KBM-7 (cell line): Measurements from ENCODE around the gene CENPC.
"Not testable (repeated sequence)": the region's sequence is repeated elsewhere in the genome, so short reads cannot be mapped to it uniquely, and the experiment has no call there.

Experiments used
- DNase-seq: peaks from one replicate; pipeline ENCODE4 v3.0.0-alpha.2; 2015
- in situ Hi-C: fragments of 300-500 bp; cut with MboI; formaldehyde crosslinking; loops from 2 replicates; pipeline ENCODE4 v1.14.3; 2020; ENCODE audit warnings: low sequenced_read_pairs, low pct_unique_long_range_greater_than_20kb, mixed read lengths

The CENPC gene

DNA sequence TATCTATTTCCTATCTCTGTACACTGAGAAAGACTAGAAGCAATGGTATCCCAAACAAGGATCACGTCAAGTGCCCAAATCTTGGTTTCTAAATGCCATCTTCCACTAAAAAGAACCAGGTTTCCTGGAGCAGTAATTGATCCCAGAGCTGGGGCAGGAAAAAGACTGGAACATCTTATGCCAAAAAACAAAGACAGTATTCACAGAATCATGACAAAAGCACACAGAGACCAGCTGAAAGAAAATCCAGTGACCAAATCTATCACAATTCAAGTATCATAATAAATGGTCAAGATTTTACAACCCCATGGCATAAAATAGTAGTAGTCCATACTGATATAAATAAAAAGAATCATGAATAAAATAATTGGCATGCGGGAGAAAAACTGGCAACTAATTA lies 44.9 kb downstream of the CENPC start:
- no peak for DNase-seq
- in situ Hi-C loops, result no loop called here

DNA sequence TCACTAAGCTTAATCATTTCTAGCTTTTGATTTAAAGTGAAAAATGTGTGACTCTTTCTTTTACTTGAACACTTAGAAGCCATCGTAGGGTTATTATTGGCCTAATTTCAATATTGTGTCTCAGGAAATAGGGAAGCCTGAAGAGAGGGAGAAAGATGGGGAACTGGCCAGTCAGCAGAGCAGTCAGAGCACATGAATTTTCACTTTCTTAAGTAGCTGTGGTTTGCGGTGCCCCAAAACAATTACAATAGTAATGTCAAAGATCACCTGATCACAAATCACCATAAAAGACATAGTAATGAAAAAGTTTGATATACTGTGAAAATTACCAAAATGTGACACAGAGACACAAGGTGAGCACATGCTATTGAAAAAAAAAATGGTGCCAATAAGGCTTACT lies 45.5 kb downstream of the CENPC start:
- no peak for DNase-seq

DNA sequence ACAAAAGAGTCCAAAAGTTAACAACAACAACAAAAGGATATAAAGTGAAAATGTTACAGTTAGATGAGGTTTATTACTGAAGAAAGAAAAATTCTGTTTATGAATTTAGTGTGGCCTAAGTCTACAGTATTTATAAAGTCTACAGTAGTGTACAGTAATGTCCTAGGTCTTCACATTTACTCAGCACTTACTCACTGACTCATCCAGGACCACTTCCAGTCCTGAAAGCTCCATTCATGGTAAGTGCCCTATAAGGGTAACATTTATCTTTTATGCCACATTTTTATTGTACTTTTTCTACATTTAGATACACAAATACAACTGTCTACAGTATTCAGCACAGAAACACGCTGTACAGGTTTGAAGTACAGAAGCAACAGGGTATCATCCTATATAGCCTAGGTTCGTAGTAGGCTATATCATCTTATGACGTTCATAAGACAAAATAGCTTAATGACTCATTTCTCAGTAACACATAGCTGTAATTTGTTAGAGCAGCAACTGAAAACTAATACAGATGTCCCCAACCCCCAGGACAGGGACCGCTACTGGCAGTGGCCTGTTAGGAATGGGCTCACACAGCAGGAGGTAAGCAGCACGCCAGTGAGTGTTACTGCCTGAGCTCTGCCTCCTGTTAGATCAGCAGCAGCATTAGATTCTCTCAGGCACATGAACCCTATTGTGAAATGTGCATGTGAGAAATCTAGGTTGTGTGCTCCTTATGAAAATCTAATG lies 61.3 kb downstream of the CENPC start:
- in situ Hi-C loops, result no loop called here
- DNase-seq, result no peak

More for the DNA sequence above, 45.5 kb downstream of the CENPC start:
- in situ Hi-C loops, result no loop called here

DNA sequence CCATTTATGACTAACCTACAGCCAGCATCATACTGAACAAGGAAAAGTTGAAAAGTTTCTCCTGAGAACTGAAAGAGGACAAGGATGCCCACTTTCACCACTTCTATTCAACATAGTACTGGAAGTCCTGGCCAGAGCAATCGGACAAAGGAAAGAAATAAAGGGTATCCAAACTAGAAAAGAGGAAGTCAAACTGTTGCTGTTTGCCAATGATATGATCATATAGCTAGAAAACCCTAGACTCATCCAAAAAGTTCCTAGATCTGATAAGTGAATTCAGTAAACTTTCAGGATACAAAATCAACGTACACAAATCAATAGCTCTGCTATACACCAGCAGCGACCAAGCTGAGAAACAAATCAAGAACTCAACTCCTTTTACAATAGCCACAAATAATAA lies 64.5 kb downstream of the CENPC start:
- peak; percentile 10 for DNase-seq
- in situ Hi-C loops, result no loop called here

DNA sequence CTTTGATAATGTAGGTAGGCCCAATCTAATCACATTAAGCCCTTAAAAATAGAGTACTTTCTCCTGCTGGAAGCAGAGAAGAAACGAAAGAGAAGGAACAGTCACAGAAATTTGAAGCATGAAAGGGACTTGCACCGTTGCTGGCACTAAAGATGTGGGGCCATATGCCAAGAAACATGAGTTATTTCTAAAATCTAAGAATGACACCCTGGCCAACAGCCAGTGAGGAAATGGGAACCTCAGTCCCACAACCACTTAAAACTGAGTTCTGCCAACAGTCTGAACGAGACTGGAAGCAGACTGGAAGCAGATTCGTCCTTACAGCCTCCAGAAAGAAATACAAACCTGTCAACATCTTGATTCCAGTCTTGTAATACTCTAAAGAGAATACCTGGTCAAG lies 70.1 kb downstream of the CENPC start:
- in situ Hi-C loops, result no loop called here
- DNase-seq, result peak; percentile 14

DNA sequence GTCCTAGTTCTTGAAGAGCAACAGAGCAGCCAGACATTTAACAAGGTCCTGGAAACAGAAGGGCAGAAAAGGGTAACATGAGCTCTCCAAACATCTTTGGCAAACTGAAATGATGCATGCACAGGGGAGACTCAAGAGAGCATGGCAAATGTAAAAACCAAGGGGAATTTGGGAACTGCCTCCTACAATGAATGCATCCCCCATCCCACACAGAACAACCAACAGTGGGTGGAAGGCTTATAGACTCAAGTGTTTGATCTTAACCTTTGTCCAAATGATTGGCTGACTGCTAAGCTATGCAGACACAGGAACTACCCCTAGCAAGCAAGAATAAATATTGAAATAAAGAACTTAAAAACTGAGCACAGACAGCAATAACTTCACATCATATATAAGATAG lies 74.4 kb downstream of the CENPC start:
- no peak for DNase-seq
- in situ Hi-C loops, result no loop called here

DNA sequence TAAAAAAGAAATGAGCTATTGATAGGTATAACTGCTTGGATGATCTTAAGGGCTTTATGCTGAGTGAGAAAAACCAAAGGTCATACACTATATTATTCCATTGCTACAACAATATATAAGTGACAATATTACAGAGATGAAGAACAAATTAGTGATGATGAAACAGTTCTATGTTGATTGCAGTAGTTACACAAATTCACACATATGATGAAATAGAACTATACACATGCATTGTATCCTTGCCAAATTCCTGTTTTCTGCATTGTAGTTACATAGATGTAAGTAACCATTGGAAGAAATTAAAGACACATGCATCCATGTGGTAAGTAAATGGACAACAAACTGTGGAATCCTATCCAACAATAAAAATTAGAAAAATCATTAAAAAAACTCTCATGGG lies 76.5 kb downstream of the CENPC start:
- no peak for DNase-seq
- in situ Hi-C loops, result no loop called here

DNA sequence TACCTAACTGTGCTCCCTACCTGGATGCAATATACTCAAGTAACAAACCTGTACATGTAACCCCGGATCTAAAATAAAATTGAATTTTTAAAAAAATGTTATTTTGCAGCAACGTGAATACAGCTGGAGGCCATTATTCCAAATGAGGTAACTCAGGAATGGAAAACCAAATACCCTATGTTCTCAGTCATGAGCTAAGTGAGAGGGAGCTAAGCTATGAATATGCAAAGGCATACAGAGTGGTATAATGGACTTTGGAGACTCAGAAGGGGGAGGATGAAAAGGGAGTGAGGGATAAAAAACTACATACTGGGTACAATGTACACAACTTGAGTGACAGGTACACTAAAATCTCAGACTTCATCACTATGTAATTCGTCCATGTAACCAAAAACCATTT lies 78.6 kb downstream of the CENPC start:
- in situ Hi-C loops, result no loop called here
- no peak for DNase-seq

DNA sequence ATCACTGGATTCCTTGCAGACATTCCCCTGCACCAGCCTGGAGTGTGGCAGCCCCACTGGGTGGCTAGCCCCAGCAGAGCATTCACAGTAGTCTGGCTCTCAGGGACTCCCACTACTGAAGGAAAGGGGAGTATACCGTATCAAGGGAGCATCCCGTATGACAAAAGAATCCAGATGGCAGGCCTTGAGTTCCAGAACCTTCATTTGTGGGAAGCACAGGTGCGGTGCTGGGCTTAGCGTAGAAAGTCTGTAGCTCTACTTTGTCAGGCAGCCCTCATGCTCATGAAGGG lies 79.6 kb downstream of the CENPC start:
- DNase-seq, result no peak
- in situ Hi-C loops, result no loop called here

DNA sequence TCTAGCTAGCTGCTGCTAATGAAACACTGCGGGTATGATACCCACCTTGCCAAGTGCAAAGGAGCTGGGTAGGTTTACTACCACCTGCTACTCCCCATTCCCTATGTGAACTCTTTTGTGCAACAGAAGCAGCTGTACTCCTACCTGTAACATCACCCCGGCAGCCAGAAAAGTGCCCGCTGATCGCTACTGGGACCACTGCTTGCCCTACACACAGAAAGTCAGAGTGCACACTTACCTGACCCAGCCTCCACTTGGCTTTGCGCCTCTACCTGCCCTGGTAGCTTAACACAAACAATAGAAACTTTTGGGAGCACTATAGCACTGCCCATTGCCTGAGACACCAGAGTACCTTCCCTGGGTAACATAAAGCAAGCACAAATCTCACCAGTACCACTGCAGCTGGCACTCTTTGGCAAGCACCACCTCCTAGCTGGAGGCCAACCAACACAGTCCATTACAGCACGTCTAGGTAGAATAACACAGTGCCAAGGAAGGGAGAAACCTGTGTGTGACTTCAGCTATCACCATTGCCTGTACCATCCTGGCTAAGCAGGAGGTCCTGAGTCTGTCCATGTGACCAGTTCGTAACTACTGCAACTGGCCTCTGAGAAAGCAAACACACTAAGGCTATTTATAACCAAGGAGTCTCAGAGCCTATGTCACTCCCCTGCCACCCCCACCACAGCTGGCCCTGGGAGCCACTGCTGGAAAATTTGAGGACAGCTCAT lies 80.1 kb downstream of the CENPC start:
- DNase-seq, result no peak
- in situ Hi-C loops, result no loop called here

DNA sequence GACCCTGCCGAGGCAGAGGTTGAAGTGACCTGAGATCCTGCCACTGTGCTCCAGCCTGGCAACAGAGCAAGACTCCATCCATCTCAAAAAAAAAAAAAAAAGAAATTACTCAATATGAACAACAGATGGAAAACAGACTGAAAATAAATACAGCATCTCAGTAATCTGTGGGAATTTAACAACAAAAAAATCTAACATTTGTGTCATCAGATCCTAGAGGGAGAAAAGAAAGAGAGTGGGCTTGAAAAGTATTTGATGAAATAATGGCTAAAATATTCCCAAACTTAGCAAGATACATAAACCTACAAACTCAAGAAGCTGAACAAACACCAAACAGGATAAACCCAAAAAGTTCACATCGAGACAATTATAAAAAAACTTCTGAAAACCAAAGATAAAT lies 84.7 kb downstream of the CENPC start:
- in situ Hi-C loops, result no loop called here
- no peak for DNase-seq

DNA sequence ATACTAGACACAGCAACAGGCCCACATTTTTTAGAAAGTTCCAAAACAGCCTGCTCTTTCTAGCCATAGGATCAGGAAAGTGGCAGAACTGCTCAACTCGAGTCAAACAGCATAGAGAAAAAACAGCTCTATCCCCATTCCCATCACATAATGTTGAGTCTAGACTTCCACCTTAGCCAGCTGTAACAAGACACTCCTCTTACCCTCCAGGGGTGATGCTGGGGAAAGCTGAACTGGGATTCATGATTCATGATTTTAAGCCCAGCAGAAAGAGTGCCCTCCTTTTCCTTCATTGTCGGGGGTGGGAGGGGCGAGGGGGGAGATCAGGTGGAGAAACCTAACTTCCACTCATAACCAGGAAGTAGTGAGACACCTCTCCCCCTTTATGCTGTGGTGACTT lies 86.1 kb downstream of the CENPC start:
- no peak for DNase-seq
- in situ Hi-C loops, result no loop called here

DNA sequence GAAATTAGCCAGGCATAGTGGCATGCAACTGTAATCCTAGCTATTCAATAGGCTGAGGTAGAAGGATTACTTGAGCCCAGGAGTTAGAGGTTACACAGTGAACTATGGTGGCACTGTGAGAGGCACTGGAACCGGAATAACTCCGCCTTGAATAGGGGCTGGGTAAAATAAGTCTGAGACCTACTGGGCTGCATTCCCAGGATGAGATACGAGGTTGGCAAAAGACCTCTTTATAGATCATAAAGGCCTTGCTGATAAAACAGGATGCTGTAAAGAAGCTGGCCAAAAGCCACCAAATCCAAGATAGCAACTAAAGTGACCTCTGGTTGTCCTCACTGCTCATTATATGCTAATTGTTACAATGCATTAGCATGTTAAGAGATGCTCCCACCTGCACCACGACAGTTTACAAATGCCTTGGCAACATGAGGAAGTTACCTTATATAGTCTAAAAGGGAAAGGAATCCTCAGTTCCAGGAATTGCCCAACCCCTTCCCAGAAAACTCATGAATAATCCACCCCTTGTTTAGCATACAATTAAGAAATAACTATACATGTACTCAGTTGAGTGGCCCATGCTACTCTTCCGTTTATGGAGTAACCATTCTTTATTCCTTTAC lies 88.6 kb downstream of the CENPC start:
- in situ Hi-C loops, result no loop called here
- DNase-seq, result peak; percentile 19

DNA sequence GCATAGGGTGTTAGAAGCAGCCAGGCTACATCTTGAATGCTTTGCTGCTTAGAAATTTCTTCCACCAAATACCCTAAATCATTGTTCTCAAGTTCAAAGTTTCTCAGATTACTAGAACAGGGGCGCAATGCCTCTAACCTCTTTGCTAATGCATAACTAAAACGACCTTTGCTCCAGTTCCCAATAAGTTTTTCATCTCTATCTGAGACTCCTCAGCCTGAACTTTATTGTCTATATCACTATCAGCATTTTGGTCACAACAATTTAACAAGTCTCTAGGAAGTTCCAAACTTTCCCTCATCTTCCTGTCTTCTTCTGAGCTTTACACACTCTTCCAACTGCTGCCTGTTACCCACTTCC lies 92.5 kb downstream of the CENPC start:
- in situ Hi-C loops, DNase-seq: not testable (repeated sequence)

DNA sequence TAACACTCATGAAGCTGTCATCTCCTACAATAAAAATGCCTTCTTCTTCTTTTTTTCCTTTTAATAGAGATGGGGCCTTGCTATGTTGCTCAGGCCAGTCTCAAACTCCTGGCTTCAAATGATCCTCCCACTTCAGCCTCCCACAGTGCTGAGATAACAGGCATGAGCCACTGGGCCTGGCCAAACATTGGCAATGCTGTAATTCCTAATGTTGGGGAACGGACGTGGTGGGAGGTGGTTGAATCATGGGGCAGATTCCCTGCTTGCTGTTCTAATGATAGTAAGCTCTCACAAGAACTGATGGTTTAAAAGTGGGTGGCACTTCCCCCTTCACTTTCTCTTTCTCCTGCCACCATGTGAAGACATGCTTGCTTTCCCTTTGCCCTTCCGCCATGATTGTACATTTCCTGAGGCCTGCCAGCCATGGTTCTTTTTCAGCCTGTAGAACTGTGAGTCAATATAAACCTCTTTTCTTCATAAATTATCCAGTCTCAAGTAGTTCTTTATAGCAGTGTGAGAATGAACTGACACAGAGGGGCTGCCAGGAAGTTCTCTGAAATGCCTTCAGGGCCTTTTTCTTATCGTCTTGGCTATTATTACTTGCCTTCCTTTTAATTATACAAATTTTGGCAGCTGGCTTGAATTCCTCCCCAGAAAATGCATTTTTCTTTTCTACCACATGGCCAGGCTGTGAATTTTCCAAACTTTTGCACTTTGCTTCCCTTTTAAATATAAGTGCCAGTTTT lies 93.0 kb downstream of the CENPC start:
- in situ Hi-C loops, result no loop called here

DNA sequence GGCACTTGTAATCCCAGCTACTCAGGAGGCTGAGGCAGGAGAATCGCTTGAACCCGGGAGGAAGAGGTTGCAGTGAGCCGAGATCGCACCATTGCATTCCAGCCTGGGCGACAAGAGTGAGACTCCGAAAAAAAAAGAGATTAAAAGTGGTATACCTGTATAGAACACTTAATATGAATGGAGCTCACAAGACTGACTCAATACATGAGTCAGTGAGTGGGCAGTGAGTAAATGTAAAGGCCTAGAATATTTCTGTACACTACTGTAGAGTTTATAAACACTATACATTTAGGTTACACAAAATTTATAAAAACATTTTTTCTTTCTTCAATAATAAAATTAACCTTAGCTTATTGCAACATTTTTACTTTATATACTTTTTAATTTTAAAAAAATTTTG lies 93.8 kb downstream of the CENPC start:
- in situ Hi-C loops, result no loop called here
- no peak for DNase-seq

More for the DNA sequence above, 93.0 kb downstream of the CENPC start:
- DNase-seq, result no peak

DNA sequence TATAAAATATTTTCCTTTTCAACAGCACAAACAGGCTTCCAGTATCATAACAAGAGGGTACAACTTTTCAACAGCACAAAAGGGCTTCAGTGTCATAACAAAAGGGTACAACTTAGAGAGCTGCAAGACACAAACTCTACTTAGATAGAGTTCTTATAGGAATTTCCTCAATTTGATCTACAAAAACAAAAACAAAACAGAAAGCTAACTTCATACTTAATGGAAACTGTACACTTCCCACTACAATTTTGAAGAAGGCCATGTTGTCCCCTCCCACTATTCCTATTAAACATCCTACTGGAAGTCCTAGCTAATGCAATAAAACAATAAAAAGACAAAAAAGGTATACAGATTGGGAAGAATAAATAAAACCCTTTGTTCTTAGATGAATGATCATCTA lies 96.7 kb downstream of the CENPC start:
- no peak for DNase-seq
- in situ Hi-C loops, result no loop called here

DNA sequence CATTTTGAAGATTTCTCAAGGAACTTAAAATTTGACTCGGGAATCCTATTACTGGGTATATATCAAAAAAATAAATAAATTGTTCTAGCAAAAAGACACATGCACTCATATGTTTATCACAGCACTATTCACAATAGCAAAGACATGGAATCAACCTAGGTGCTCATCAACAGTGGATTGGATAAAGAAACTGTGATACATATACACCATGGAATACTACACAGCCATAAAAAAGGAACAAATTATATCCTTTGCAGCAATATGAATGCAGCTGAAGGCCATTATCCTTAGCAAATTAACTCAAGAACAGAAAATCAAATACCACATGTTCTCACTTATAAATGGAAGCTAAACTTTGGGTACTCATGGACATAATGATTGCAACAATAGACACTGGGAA lies 97.4 kb downstream of the CENPC start:
- no peak for DNase-seq
- in situ Hi-C loops, result no loop called here

DNA sequence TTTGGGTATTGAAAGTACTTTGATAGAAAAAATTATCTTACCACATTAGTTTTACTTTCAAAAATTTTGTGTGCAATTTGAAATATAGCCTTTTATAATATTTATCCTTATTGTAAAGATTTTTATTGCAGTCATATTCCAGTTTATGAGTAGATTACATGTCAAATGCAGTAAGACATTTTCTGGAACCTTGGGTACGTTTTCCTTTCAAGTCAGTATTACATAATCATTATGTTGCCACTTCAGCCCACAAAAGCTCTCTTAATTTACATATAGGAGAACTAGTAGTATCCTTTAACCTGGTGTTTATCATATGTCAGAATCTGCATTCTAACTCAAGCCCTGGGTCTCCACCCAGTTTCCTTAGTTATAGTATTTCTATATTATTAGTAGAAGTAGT lies 98.5 kb downstream of the CENPC start:
- in situ Hi-C loops, result no loop called here
- DNase-seq, result no peak

DNA sequence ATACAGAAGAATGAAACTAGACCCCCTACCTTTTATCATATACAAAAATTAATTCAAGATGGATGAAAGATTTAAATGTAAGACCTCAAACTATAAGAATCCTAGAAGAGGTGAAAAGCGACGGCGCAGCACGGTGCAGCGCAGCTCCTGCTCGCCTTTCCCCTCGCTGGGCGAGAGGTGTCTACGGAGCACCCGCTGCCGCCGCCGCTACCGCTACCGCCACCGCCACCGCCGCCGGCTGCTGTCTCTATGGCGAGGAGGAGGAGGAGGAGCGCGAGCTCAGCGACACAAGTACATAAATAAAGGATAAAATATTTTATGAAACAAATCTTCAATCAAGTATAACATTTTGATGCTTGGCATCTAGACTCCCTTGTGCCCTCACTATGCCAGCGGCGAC lies 99.4 kb downstream of the CENPC start:
- DNase-seq, in situ Hi-C loops: not testable (repeated sequence)
